HG03342 (cell line): ENCODE data around the gene KRTAP5-1.

Experiments used
- ATAC-seq: cut with Tn5 transposase; IDR thresholded peaks from one replicate; pipeline ENCODE4 v1.9.1; 2021; ENCODE audit warnings: mild to moderate bottlenecking, moderate library complexity; ENCODE audit not compliant: unreplicated experiment

KRTAP5-1 gene

DNA sequence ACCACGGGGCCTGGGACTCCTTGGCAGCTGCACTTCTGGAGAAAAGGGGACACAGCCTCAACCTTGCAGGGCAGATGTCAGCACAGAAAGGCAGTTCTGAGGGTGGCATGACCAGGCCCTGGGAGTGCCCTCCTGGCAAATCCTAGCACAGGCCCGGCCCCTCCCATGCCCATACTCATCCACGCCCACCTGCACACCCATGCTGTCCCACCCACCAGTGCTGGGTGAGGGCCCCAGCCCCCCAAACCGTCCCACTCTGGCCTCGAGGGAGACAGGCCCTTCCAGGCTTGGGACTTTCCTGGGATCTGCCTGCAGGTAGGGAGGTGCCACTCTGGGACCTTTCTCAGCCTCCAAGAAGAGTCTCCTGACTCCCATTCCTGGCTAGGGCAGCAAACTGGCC, 23.1 kb downstream of the KRTAP5-1 start:
- no peak for ATAC-seq

DNA sequence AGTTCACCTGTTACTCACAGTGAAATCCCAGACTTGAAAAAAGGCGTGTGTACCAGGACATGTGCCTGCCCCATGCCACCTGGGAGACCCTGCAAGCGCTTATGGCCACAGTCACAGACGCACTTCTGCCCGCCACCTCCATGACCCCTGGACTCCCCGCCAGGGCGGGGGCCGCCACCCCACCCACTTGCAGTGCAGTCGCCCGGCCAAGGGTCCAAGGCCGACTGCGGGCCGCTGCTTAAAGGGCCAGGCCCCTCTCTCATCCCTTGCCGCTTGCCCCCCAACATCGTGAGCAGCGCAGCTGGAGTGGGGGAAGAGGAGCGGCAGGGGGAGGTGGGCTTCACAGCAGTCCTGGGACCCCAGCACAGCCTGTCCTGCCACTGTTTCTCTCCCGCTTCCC, 23.8 kb downstream of the KRTAP5-1 start:
- no peak for ATAC-seq

DNA sequence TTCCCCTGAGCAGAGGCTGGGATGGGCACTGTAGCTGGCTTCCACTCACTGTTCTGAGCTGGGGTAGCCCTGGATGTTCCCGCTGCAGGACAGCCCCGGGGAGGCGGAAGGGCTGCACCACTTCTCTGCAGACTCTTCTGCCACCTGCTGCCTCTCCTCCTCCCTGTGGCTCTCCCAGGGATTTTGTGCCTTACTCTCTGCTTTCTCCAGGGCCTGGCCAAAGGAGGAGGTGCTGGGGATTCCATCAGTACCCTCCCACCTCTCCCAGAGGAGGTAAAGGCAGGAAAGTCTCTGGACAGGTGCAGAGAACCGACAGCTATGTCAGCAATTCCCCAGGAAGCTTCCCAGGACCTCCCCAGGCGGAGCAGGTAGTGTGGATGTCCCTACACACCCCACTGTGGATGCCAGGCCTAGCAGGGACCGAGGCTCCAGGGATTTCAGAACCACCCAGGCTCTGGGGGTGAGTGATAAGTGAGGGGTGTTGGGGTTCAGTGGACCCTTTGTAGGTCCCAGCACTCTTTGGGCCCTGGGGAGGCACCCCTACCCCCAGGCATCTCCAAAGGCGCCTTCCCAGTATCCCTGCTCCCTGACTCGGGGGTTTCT, 24.3 kb downstream of the KRTAP5-1 start:
- no peak for ATAC-seq

DNA sequence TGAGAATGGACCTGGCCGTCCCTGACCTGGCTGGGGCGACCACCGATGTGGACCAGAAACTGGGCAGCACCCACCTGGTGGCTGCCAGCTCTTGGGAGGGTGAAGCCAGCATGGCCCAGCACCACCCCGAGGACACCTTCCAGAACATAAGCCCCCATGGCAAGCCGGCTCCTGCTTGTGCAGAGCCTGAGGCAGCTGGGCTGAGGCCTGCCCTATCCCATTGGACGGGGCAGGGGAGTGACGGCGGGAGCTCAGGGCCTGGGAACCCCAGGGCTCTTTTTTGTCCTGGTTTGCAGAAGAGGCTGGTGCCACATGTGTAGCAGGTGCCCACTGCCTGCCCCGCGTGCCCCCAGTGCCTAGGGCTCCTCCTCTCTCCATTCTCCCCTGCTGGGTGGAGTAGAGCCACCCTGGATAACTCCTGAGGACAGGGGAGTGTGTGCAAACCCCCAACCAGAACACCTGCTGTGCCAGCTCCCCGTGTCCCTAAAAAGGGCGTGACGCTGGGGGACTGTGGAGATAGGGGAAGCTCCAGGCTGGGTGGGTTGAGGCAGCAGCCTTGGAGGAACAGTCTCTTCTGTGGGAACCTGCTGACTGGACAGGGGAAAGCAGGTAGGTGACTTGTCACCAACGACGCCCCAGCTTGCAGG, 25.0 kb downstream of the KRTAP5-1 start:
- no peak for ATAC-seq

DNA sequence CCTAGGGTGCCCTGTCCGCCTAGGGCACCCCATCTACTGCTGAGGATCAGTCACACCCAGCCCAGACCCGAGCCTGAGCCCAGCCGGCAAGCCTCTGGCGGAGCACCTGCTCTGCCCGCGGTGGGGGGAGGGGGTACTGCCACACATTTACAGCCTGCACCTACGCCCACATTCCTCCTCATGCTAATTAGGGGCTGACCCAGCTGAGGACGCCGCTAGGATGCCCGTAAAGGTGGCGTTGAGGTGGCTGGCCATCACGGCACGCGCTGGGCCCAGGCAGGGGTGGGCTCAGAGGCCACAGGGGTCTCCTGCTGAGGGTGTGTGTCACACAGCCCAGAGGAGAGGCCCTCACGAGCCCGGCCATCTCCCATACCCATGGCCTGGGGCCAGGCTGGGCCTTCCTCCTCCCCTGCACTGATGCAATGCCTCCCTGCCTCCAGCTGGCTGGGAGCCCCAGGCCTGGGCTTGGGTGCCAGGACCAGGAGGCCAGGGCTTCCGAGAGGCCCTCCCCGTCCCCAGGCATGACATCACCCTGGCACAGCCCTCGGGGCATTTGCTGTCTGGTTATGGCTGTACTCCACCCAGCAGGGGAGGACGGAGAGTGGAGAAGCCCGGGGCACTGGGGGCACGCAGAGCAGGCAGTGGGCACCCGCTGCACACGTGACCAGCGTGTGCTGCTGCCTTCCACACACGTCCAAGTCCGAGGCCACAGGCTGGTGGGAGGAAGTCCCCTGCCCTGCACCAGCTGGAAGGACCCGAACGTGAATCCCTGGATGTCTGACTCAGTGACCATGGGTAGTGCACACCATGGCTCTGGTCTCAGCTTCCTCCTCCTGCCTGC, 25.8 kb downstream of the KRTAP5-1 start:
- no peak for ATAC-seq

DNA sequence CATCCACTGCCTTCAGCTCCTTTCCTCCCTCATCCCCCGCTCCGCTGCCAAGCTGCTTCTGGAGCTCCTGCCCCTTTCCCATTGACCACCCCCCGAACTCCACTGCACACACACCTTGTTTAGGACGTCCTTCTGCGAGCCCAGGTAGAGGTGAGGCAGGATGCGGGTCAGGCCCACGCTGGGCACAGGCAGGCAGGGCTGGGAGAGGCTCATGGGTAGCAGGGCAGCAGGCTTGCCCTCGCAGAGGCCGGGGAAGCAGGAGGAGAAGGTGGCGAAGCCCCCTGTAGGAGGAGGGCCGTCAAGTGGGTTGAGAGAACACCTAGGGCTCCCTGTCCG, 26.3 kb downstream of the KRTAP5-1 start:
- ATAC-seq, result no peak

DNA sequence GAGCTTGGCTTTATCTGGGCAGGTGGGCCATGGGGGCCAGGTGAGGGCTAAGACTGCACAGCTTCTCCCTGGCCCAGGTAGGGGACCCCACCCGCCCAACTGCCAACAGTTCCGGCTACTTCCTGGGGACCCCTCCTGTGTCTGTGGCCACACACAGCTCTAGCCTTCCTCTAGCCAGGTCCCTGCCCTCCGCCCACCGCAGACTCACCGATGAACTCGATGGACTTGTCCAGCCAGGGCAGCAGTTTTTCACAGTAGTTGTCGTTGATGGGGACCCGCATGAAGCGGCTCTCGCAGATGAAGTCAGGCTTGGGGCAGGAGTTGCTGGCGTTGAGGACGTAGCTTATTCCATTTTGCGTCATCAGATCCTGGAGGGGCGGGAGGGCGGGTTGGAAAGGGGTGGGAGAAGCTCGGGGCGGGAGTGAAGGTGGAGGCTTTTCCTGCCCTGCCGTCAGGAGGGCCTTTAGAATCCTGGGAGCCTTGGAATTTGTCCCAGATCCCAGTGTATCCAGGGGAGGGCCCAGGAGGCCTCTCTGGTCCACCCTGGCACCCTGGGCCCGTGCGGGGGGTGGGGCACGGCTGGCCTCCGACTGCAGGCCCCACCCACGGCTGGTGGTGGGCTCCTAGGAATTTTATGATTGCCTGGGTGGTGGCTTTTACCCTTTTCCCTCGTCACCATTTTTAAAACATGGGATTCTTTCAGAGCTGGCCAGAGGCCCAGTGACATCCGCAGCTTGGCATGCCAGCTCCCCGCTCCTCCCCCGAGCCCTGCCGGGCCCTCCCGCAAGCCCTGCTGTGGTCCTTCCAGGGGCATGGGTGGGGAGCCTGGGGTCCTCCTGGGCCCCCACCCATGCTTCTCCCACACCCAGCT, 26.9 kb downstream of the KRTAP5-1 start:
- ATAC-seq, result no peak

DNA sequence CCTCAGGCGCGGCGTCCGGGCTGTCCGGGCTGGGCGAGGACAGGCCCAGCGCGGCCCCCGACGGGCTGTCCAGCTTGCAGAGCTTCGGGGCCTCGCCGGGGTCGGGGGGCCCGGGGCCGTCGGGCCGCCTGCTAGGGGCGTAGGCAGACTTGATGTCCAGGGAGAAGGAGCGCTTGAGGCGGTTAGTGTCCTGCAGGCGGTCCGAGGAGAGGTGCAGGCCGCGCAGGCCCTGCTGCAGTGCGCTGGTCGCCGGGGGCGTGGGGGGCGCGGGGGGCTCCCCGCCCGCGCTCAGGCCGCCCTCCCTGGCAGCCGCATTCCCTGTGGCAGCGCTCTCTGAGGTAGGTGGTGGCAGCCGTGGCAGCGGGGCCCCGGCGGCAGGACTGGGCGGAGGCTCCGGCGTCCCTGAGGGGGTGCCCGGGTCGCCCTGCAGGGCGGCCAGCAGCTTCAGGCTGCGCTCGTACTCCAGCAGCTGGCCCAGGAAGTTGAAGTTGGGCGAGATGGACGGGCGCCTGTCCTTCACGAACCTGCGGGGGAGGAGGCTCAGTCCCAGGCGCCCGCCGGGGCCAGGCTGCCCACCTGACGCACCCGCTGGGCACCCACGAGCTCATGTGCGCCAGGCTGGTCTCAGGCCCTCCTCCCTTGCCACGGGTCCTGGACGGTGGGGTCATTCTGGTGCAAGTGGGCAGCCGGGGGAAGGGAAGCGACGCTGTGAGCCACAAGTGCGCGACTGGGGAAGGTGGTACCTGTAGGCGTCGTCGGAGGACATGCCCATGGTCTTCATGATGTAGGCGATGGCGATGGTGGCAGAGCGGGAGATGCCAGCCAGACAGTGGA, 27.8 kb downstream of the KRTAP5-1 start:
- no peak for ATAC-seq

DNA sequence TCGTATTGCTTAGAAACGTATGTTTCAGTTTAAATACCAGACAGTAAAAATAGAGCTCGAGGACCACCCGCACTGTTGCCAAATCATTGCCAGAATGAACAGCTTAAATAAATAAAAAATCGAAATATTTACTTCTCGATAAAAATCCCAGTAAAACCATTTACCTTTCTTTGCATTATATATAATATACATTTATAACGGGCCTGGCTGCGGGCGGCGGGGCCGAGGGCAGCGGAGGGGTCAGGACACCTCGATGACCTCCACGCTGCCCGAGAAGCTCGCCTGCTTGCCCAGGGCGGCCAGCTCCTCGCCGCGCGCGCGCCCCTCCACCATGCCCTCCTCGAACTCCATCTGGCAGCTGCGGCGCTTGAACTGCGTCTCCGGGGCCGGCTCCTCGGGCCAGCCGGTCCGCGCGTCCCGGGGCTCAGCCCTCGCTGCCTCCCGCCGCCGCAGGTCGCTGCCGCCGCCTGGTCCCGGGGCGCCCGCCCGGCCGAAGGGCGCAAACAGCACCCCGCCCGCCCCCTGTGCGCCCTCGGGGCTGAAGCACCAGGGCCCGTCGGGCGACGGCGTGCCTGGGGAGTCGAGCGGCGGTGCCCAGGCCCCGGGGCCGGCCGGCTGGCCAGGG, 28.7 kb downstream of the KRTAP5-1 start:
- ATAC-seq, result no peak

DNA sequence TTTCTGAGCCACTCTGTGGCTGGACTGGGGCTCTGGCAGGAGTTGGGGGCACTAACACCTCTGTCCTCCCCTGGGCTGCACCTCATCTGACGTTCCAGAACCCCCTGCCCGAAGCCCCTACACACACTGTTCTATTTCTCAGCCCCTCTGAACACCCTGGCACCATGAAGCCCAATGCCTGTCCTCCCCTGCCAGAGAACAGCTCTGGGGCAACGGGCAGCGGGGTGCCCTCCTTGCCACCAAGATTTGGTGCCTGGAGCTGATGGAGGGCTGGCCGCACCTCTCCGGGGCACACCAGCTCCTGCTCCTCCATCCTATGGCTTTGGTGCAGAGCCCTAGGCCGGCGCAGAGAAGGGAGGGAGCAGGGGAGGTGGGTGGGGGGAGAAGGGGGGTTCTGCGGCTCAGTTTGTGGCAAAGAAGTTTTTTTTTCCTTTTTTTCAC, 29.4 kb downstream of the KRTAP5-1 start:
- no peak for ATAC-seq

DNA sequence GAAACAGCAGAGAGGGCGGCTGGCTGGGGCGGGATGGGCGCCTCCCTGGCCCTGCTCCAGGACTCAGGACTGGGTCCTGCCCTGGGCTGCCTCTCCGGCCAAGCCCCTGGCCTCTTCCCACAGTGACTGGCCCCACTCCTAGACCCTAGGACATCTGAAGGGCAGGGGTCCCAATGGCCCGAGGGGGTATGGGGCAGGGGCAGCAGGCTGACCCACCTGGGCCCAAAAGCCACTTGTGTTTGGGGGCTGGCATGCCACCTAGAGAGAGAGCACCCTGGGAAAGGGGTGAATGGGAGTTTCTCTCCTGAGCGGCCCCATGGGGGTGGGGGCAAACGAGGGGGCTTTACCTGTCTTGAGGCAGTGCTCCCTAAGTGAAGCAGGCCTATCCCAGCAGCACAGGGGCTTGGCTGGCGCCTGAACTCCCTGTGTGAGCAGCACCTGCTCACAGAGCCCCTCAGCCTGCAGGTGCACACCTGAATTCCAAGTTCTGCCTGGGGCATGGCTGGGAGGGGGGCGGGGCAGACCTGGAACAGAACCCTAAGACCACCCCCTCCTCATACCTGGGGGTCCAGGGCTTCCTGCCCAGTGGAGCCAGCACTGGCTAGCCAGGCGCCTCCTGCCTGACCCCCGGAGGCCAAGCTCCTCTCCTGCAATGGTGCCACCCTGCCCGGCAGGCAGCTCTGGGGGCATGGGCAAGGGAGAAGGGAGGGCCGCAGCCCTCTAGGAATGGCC, 29.9 kb downstream of the KRTAP5-1 start:
- ATAC-seq, result no peak

DNA sequence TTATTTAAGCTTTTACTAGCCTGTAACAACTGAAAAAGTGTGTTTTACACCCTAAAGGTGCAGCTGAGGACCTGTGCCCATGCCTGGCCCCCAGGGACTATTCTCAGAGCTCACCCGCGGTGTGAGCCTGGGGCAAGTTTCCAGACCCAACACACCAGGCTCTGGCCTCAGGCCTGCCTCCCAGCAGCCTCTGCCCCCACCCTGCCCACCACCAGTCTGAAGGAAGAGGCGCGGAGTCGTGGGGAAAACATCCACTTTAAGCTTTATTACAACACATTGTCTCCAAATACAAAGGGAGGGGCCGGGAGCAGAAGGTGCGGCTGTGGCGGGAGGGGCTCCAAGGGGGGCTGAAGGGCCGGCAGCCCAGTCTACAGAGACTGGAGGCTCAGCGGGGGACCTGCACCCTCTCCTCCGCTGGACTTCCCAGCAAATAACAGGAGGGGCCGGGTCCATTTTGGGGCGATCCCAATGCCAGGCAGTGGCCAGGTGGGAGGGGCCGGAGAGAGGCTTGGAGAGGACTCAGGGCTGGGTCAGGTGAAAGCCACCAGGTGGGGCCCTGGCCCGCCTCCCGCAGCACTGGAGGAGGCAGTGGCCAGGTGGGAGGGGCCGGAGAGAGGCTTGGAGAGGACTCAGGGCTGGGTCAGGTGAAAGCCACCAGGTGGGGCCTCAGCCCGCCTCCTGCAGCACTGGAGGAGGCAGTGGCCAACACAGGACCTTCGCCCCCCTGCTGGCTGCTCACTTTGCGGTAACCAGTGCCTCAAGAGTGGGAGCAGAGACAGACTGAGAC, 31.1 kb downstream of the KRTAP5-1 start:
- ATAC-seq, result no peak

DNA sequence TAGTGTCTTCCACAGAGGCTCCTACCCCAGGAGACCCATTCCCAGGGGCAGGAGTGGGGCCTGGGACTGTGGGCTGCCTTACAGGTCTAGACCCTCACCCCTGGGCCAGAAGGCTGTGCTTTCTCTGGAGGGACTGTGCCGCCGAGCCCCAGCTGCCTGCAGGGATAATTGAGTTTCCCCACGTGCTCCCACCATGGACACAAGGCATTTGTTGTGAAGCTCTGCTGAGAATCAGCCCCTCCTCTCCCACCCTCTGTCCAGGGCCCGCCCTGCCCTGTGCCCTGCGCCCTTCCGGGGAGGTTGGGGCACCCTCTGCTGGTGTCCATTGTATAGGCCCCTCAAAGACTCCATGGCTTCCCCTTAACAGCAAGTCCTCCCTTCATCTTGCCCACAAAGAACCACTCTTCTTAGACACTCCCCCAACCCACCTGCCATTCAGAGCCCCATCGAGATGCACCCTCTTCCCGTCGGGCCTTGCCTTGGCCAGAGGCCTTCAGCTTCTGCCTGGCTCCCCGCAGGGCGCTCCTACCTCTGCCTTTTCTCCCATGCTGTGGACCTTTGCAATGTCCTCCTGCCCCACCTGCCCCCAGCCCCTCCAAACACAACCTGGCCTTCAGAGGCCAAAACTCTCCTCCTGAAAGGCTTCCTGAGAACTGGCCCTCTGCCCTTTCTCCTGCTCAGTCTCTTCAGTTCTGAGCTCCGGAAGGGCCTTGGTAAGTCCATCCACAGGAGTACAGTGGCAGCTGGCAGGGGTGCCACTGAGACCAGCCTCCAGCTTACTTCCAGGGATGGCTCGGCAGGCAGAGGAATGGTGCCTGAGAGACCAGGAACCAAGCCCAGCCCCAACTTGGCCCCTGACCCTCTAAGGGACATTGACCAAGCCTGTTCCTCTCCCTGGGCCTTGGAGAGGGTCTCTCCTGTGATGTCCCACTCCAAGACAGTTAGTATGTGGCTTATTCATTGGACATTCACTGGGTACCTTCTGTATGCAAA, 35.4 kb downstream of the KRTAP5-1 start:
- ATAC-seq, result no peak

DNA sequence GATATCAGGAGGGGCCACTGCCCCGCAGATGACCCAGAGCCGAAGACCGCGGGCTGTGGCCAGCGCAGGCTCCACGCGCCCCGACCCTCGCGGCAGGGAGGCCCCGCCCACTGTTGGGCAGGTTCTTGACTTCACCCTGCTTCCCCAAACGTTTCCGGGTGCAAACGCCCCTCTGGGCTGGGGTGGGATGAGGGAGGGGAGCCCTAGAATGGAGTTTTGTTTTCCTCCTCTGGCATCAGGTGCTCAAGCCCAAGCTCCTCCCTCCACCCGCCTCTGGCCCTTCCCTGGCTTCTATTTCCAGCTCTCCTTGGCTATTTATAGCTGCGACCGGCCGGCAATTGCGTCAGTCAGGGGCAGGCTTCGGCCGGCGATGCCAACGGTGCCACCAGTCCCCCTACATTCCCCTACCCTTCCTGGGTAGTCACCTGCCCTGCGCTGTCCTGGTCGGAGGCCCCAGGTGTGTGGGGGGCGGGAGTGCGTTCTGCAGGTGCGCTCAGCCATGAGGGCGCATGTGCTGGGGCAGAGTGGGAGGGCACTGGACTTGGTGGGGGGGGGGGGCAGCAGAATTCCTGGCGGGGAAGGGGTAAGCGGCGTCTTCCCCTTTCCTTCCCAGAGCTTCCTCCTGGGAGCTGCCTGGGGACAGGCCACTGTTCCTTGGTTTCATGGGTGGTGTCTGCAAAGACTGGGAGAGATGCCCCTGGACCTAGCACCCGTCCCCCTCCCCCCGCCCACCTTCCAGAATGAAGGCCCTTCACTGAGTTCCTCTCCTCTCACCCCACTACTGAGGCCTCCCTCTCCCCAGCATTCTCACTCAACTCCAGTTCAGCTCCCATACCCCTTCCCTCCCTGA, 36.6 kb downstream of the KRTAP5-1 start:
- no peak for ATAC-seq

DNA sequence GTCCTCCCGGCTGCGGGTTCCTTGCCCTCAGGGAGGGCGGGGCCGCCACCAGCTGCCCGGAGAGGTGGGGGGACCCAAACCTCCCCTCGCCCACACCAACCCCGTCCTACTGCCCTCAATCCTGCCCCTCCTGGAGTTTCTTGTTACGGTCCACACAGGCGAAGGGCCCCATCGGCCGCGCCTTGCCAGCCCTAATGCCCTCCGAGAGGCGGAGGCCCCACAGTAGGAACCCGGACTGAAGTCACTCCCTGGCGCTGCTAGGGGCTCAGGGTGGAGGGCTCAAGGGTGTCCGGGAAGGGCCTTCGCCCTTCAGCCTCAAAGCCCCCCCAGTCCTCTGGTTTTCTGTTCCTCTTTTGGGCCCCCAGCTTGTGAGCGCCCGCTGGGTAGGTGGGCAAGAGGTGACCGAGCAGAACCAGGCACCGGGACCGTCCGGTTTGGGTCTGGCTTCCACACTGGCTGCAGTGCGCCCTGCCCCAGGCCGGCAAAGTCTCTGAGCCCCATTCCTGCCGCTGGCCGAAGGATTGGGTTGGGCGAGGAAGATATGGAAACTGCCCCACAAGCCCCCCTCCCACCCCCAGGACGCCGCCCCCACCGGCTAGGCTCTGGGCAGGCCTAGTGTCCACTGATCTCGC, 37.5 kb downstream of the KRTAP5-1 start:
- ATAC-seq, result no peak
